AG09319 (cell line): ENCODE measurements around the gene C11orf16.

Experiments used
- DNase-seq: peaks from one replicate; pipeline ENCODE4 v3.0.0-alpha.2; 2010; ENCODE audit warnings: low read depth; ENCODE audit errors: extremely low read depth
- TF ChIP-seq, protein P1 (sequence below): IDR thresholded peaks from 2 replicates; pipeline ENCODE4 v1.5.1; 2011; ENCODE audit warnings: low read depth, mild to moderate bottlenecking, inconsistent platforms, low read length, moderate library complexity

Gene C11orf16

DNA sequence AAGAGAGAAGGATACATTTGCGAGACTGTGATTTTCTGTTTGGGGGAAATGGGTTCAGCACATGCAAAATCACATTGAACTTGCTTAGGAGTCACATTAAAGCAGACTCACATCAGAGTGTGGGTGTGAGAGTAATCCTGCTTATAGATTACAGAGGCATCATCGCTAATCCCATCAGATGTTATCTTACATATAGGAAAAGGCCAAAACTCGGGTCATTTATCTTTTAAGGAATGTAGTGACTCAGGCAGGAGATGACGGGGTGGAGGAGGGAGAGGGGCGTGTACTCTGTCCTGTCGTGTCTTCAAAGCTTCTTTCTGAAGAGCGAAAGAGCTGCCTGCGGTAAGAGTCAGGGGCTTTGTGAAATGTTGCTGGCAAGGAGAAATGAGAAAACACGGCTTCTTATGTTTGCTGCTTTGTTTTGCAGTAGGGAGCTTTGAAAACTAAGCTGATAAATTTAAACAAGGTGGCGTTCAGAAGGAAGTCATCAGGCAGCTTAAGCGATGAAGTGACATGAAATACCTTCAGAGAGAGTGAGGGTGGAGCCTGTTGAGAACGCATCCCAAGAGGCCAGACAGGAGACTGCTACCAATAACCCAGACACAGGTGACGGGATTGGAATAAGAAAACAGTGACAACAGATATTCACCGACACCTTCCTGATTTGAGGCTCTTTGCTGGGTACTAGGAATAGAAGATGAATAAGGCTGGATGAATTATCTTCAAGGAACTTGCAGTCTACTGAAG is 2.2 kb upstream of the C11orf16 start:
- TF ChIP-seq, protein P1, sequence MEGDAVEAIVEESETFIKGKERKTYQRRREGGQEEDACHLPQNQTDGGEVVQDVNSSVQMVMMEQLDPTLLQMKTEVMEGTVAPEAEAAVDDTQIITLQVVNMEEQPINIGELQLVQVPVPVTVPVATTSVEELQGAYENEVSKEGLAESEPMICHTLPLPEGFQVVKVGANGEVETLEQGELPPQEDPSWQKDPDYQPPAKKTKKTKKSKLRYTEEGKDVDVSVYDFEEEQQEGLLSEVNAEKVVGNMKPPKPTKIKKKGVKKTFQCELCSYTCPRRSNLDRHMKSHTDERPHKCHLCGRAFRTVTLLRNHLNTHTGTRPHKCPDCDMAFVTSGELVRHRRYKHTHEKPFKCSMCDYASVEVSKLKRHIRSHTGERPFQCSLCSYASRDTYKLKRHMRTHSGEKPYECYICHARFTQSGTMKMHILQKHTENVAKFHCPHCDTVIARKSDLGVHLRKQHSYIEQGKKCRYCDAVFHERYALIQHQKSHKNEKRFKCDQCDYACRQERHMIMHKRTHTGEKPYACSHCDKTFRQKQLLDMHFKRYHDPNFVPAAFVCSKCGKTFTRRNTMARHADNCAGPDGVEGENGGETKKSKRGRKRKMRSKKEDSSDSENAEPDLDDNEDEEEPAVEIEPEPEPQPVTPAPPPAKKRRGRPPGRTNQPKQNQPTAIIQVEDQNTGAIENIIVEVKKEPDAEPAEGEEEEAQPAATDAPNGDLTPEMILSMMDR, result no peak
- no peak for DNase-seq

DNA sequence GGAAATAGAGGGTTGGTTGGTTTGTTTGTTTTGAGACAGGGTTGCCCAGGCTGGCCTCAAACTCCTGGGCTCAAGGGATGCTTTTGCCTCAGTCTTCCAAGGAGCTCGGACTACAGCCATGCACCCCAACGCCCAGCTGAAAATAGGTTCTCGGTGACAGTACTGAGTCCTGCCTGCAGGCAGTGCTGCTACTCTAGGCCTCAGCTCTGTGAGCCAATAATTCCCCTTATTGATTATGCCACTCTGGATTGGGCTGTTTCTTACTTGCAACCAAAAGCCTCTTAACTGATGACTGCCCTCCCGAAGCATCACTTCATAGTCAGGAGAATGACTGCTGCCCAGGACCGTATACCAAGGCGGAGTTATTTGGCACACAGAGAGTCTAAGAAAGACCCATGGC is 1.2 kb upstream of the C11orf16 start:
- DNase-seq, result no peak
- TF ChIP-seq, protein P1, result no peak

DNA sequence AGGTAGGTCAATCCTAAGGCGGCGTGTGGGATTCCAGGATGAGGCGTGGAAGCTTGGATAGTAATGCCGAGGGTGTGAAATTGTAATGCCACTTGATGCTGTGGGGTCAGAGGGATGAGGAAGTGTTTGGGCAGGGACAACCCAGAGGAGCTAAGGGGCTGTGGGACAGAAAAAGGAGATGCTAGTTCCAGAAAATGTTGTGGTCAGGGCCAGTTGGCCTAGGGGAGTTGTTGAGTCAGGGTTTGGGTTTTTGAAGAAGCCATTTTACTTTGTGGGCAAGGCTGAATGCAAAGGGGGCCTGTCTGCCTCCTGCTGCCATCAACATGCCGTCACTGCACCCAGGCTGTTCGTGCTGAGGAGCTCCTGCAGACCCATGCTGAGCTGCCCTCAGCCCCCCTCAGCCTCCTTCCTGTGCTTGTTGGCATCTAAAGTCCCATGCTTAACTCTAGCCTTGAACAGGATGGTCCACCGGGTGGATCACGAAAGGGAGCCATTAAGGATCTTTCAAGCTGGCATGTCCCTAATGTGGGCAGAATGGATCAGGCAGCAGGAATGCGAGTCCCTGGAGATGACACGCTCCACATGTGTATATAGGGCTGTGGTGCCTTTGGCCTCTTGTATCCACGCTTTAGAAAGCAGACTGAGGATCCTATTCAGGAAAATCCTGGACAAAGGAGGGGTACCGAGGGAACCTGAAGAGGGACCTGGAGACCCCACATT is 2.1 kb downstream of the C11orf16 start:
- TF ChIP-seq, protein P1, result no peak

DNA sequence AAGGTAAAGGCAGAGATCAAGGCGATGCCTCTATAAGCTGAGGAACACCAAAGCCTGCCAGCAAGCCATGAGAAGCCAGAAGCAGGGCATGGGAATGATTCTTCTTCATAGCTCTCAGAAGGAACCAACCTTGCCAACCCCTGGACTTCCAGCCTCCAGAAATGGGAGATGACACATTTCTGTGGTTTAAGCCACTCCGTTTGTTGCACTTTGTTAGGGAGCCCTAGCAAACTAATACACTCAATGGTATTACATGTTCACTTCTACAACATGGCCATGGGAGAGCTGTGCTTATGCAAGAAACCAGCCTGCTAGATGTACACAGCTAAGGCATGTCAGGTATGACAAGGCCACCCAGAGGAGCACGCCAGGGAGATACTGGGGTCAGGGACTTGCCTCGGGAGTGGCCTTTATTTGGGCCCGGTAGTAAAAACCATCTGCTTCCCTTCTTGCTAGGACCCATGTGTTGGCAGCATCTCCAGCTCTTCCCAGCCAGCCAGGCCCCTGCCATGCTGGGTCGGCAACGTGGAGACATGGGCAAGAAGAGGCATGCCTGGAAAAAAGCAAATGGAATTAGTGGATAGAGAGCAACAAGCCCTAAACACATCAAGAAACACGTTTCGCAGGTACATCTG is 3.6 kb downstream of the C11orf16 start:
- TF ChIP-seq, protein P1, result no peak
- no peak for DNase-seq

More for the DNA sequence above, 2.1 kb downstream of the C11orf16 start:
- no peak for DNase-seq

DNA sequence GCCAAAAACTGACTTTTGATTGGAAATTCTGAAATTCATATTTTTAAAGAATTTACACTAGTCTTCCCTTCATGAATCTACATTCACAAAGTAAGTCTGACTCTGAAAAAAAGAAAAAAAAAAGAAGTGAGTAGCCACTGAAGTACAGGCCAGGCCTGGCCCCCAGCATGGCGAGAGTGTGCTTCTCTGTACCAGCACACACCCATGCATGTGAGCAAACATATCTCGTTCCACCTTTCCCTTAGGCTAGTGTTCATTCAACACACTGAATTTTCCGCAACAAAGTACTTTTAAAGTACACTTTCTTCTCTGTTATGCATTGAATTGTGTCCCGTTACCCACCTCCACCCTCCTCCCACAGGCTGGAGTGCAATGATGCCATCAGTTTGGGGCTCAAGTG is 4.5 kb downstream of the C11orf16 start:
- DNase-seq, result no peak
- TF ChIP-seq, protein P1, result no peak

DNA sequence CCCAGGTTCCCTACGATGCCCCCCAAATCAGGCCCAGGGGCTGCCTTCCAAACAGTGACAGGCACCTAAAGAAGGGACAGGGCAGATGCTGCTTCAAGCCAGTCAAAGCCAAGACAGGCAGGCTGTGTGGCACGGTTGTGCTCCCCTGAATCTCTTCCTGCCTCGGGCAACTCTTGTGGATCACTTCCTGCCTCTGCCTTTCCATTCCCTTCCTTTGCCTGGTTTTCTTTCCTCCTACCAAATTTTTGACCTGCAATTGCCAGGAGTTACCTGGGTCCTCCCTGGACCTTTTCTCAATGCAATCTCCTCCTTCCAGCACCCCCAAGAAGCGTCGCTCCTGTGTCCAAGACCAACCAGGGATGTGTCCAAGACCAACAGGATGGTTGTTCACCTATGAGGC is 5.5 kb downstream of the C11orf16 start:
- no peak for DNase-seq
- TF ChIP-seq, protein P1, result no peak

DNA sequence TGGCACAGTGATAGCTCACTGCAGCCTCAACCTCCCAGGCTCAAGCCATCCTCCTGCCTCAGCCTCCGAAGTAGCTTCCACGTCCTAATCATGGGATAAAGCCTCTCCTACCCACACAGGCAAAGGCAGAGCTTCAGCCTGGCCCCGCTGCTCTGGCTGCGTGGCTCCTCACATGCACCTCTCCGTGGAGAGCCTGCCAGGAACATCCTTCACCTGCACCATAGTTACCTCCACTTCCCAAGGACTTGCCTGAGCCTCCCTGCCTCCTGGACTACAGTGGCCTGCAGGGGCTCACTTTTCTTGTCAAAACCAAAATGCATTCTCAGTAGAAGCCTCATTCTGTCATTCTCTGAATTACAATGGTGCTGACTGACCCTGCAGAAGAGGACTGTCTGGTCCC is 6.5 kb downstream of the C11orf16 start:
- DNase-seq, result no peak

More for the DNA sequence above, 6.5 kb downstream of the C11orf16 start:
- TF ChIP-seq, protein P1, result no peak
